Activated B cell treated with CpG ODN at 0.5 μM for 24 hours (primary cell): ENCODE measurements around the gene MAML2. TPM values are rescaled to one million over a fixed set of nuclear protein-coding genes. Genes with fewer than 3 reads are reported as not detected.
A peak's percentile ranks its signal among the peaks of the same experiment; 100 is the strongest.

Experiments used
- ATAC-seq: fragments of 200-7000 bp; cut with Tn5 transposase; one replicate; pipeline ENCODE4 v1.10.0; 2021; ENCODE audit warnings: low read depth, mild to moderate bottlenecking, moderate library complexity
- CTCF ChIA-PET: fragments of 350-600 bp; sonication (Branson Sonifier 250); formaldehyde crosslinking; loops from one replicate; lab custom pipeline; 2021; ENCODE audit warnings: antibody characterized with exemption; lab: Charles Lee
- POLR2A ChIA-PET: fragments of 350-600 bp; sonication (Branson Sonifier 250); formaldehyde crosslinking; loops from one replicate; lab custom pipeline; 2021; ENCODE audit warnings: antibody characterized with exemption; lab: Charles Lee
- DNase-seq: peaks from one replicate; pipeline ENCODE4 v3.0.0; 2022
- H3K27ac Mint-ChIP-seq: one replicate; pipeline ENCODE4 v1.8.0; 2020; ENCODE audit warnings: mixed read lengths
- H3K27me3 Mint-ChIP-seq: one replicate; pipeline ENCODE4 v1.8.0; 2021; ENCODE audit warnings: mixed read lengths
- H3K36me3 Mint-ChIP-seq: one replicate; pipeline ENCODE4 v1.8.0; 2021; ENCODE audit warnings: low read depth, mixed read lengths
- H3K4me1 Mint-ChIP-seq: one replicate; pipeline ENCODE4 v1.8.0; 2021; ENCODE audit warnings: mixed read lengths
- H3K4me3 Mint-ChIP-seq: one replicate; pipeline ENCODE4 v1.8.0; 2020; ENCODE audit warnings: mild to moderate bottlenecking, mixed read lengths
- H3K9me3 Mint-ChIP-seq: one replicate; pipeline ENCODE4 v1.8.0; 2020; ENCODE audit warnings: mixed read lengths
- intact Hi-C: fragments of 100-400 bp; cut with micrococcal nuclease; formaldehyde crosslinking; loops from one replicate; pipeline ENCODE4 v1.15.1; 2024
- total RNA-seq: library from RNA; stranded (reverse); gene quantifications from 2 replicates; pipeline ENCODE4 v1.2.3, GENCODE V29; 2022
- TF ChIP-seq, protein P1 (sequence below): fragments of 200-600 bp; IDR thresholded peaks from one replicate; pipeline ENCODE4 v1.8.0; 2022; ENCODE audit warnings: antibody characterized with exemption, mild to moderate bottlenecking

MAML2 gene
- total RNA-seq, 1 donor from 2014 or later = 24.8 TPM

DNA sequence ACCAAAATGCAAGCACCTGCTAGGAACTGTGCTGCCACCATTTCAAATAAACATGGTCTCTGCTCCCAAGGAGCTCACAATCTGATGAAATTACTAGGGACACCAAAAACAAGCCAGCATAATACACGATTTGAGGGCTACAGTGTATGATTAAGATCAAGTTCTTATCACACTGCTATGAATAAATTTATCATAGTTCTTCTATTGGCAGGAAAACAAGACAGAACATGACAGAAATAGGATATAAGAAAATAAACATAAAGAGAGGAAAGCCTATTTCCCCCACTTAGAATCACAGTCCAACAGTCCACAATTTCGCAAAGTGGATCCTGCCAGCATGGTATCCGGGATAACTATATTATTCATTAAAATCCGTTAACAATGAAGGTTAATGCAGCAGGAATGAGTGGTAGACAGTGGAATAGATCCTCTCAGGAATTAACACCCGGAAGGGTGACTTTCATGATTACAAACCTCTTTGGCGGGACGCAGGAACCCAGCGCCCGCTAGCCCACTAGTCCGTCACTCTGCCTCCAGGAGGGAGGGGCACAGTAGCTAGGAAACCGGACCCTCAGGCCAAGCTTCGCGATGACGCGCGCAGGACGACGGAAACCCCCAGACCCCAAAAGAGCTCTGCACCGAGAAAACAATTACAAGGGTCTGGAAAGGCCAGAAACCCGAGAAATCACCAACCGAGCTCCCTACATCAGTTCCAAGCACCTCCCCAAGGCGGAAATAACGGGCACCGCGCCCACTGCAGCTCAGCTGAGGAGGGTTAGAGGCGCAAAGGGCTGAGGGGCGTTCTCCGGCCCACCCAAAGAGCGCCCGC, 46.1 kb upstream of the MAML2 start:
- DNase-seq = no peak
- intact Hi-C loops = loop anchor here (1.0 kb wide), 4 partner anchors 46 to 599 kb away; partner anchors contain the start of genes CEP57, MAML2 and MTMR2
- H3K9me3 Mint-ChIP-seq = no peaks in the 10 kb centered on the region

DNA sequence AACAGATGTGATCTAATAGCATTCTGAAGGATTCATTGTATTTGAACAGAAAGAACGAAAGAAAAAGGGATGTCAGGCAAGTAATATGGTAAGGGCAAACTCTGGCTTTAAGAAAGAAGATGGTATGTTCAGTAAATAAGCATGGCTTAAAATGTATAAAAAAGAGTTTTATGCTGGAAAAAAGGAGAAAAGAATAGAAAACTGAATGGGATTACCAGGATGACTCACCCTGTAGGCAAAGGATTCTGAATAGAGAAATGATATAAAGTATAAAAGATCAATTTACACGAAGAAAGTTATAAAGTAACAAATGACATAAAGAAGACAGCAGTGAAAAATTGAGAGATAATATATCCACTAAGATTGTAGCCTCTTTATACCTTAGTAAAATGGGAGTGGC, 42.2 kb upstream of the MAML2 start:
- ATAC-seq (no peak), DNase-seq (no peak)
- TF ChIP-seq, protein P1, sequence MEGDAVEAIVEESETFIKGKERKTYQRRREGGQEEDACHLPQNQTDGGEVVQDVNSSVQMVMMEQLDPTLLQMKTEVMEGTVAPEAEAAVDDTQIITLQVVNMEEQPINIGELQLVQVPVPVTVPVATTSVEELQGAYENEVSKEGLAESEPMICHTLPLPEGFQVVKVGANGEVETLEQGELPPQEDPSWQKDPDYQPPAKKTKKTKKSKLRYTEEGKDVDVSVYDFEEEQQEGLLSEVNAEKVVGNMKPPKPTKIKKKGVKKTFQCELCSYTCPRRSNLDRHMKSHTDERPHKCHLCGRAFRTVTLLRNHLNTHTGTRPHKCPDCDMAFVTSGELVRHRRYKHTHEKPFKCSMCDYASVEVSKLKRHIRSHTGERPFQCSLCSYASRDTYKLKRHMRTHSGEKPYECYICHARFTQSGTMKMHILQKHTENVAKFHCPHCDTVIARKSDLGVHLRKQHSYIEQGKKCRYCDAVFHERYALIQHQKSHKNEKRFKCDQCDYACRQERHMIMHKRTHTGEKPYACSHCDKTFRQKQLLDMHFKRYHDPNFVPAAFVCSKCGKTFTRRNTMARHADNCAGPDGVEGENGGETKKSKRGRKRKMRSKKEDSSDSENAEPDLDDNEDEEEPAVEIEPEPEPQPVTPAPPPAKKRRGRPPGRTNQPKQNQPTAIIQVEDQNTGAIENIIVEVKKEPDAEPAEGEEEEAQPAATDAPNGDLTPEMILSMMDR = no peak
- no peak overlapping the region for H3K27ac Mint-ChIP-seq
- H3K4me1 Mint-ChIP-seq = peaks cover 17% of the 10 kb centered on the region
- no peak overlapping the region for H3K4me3 Mint-ChIP-seq
- intact Hi-C loops = no loop called here
- no peaks in the 10 kb centered on the region for H3K9me3 Mint-ChIP-seq
- CTCF ChIA-PET = no interaction called here
- POLR2A ChIA-PET = no interaction called here
- H3K27me3 Mint-ChIP-seq = no peaks in the 10 kb centered on the region
- peaks cover 51% of the 10 kb centered on the region for H3K36me3 Mint-ChIP-seq

More for the DNA sequence above, 46.1 kb upstream of the MAML2 start:
- H3K4me3 Mint-ChIP-seq = peak overlapping the region; percentile 94
- peaks cover 33% of the 10 kb centered on the region for H3K4me1 Mint-ChIP-seq
- CTCF ChIA-PET = interaction anchor here (1.0 to 3.1 kb wide), 5 partner anchors 47 to 553 kb away, joined by 3 to 17 read pairs (median 12); partner anchors contain the start of gene MAML2
- peak overlapping the region; percentile 90 for H3K27ac Mint-ChIP-seq
- POLR2A ChIA-PET = interaction anchor here (0.6 to 3.2 kb wide), 12 partner anchors 9 to 1416 kb away, joined by 3 to 36 read pairs (median 4); partner anchors contain the start of genes CEP57, CWC15, FAM76B and MAML2
- peak; percentile 55 for ATAC-seq
- peaks cover 36% of the 10 kb centered on the region for H3K36me3 Mint-ChIP-seq
- no peaks in the 10 kb centered on the region for H3K27me3 Mint-ChIP-seq
- TF ChIP-seq, protein P1 = no peak

DNA sequence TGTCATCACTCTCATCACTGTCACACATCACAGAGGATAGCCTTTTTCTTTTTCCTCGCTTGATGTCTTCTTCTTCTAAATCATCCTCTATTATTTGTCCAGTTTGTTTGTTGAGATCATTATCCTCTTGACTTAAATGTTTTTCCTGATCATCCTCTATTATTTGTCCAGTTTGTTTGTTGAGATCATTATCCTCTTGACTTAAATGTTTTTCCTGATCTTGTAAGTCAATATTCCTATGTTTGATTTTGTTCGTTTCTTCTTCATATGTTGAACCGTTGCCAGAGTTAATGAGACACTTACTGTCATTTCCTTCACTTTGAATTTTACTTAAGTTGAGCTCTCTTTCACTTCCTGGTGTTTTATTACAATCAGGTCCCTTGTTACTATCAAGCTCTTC, 41.2 kb upstream of the MAML2 start:
- no peaks in the 10 kb centered on the region for H3K27me3 Mint-ChIP-seq
- TF ChIP-seq, protein P1 = no peak
- intact Hi-C loops = no loop called here
- H3K4me3 Mint-ChIP-seq = no peak overlapping the region
- peaks cover 51% of the 10 kb centered on the region for H3K36me3 Mint-ChIP-seq
- H3K27ac Mint-ChIP-seq = no peak overlapping the region
- ChIA-PET POLR2A (no interaction called here), CTCF (interaction anchor here (1.1 to 1.6 kb wide), 2 partner anchors 10 to 548 kb away, joined by 3 to 4 read pairs; no protein-coding TSS in a partner anchor)
- peaks cover 17% of the 10 kb centered on the region for H3K4me1 Mint-ChIP-seq
- no peaks in the 10 kb centered on the region for H3K9me3 Mint-ChIP-seq
- DNase-seq (no peak), ATAC-seq (no peak)

DNA sequence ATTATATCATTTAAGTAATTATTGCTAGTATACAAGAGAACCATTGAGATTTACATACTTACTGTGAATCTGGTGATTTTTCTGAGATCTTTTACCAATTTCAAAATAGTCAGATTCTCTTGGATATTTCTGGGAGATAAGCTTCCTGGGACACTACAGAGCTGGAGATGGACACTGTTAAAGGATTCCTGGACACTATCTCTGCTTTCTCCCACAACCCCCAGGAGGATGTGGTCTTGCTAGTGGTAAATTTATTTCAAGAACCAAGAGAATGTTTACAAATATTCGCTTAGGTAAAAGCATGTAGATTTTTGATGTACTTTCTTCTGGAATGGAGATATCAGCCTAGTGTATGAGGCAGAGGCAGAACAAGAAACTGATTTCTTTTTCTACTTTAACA, 33.8 kb upstream of the MAML2 start:
- H3K36me3 Mint-ChIP-seq = peaks cover 52% of the 10 kb centered on the region
- ATAC-seq (no peak), DNase-seq (no peak)
- no peak overlapping the region for H3K4me3 Mint-ChIP-seq
- POLR2A ChIA-PET = no interaction called here
- TF ChIP-seq, protein P1 = no peak
- CTCF ChIA-PET = no interaction called here
- H3K27me3 Mint-ChIP-seq = no peaks in the 10 kb centered on the region
- no peak overlapping the region for H3K27ac Mint-ChIP-seq
- no peaks in the 10 kb centered on the region for H3K4me1 Mint-ChIP-seq
- intact Hi-C loops = no loop called here
- H3K9me3 Mint-ChIP-seq = no peaks in the 10 kb centered on the region

DNA sequence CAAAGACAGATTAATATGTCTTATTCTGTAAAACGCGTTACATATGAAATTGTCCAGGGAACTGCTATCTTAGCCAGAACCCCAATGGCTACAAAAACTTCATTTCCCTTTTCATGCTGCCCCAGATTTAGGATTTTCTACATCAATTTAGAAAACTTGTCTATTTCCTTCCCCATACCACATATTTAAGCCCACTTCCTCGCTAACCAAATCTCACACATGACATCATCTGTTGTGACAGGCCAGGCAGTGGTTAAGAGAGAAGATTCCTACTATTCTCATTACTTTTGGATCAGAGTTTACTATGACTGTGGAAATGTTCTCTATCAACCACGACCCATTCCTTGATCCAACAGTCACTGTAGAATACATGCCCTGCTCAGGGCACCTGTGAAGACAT, 30.8 kb upstream of the MAML2 start:
- ChIA-PET CTCF (no interaction called here), POLR2A (no interaction called here)
- intact Hi-C loops = no loop called here
- Mint-ChIP-seq H3K36me3 (peaks cover 50% of the 10 kb centered on the region), H3K4me1 (no peaks in the 10 kb centered on the region), H3K9me3 (no peaks in the 10 kb centered on the region), H3K27me3 (no peaks in the 10 kb centered on the region), H3K4me3 (no peak overlapping the region), H3K27ac (no peak overlapping the region)
- DNase-seq (no peak), ATAC-seq (no peak)
- TF ChIP-seq, protein P1 = no peak
